ENCODE data around the gene GOLGA1. TPM values are rescaled to one million over a fixed set of nuclear protein-coding genes. Genes with fewer than 3 reads are reported as not detected.
A peak's percentile ranks its signal among the peaks of the same experiment; 100 is the strongest.

GOLGA1 gene
- polyA plus RNA-seq, 1 donor (not counting 4 experiments of a cell fraction or from before 2014, with no cell fraction given), result 7.4 TPM

DNA sequence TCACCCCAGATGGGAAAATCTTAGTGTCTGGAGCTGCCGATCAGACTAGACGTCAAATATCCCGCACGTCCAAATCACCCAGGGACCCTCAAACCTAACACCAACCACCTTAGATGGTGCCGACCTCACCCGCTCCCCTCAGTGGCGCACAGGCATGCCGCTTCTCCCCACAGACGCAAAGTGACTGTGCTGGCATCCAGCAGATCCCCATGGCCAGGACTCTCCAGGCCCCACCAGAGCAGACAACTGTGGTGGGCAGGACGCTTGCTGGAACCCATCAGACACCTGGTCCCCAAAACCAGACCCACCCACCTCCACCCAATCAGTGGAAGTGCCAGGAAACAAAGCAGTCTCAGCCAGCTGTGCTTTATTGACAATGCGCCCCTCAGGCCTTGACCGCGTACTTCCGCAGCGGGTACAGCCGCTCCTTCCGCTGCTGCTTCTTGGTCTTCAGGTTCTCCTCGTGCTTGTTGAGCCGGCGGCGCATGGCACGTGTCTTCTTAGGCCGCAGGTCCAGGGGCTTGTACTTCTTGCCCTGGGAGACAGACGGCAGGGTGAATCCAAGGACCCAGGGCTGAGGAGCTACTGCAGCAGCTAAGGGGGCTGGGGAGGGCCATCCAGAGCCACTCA lies 83.2 kb downstream of the GOLGA1 start:
- Histone ChIP-seq H3K4me2 (ENCODE audit: control insufficient read depth, extremely low read depth, insufficient read depth, low read depth, low read length) (no peak overlapping the region), H3K4me1 (ENCODE audit: control insufficient read depth, extremely low read depth, insufficient read depth, low read length) (peaks cover 27% of the 10 kb centered on the region), H3K9me1 (ENCODE audit: control insufficient read depth, extremely low read depth, insufficient read depth, low read length) (no peaks in the 10 kb centered on the region), H3K4me3 (ENCODE audit: control insufficient read depth in 2 of 3, extremely low read depth in 1 of 3, insufficient read depth in 2 of 3, low read depth in 1 of 3, low read length in 3 of 3) (no peak overlapping the region), H3K9me3 (ENCODE audit: control insufficient read depth, low read depth, low read length) (no peaks in the 10 kb centered on the region), H3K27ac (ENCODE audit: control insufficient read depth, insufficient read depth, low read length) (no peak overlapping the region), H3K27me3 (ENCODE audit: control insufficient read depth, extremely low read depth, insufficient read depth, low read length) (no peaks in the 10 kb centered on the region), H3K36me3 (ENCODE audit: control insufficient read depth in 2 of 2, extremely low read depth in 1 of 2, insufficient read depth in 2 of 2, low read length in 2 of 2) (peaks cover 34 to 49% of the 10 kb centered on the region in 2 experiments), H3K79me2 (ENCODE audit: control insufficient read depth, insufficient read depth, low read length) (peaks cover 38% of the 10 kb centered on the region), H3K9ac (ENCODE audit: control insufficient read depth, extremely low read depth, insufficient read depth, low read length) (peak overlapping the region; percentile 2), H2AFZ (ENCODE audit: control insufficient read depth, low read length) (no peak overlapping the region), H4K20me1 (ENCODE audit: control insufficient read depth, extremely low read depth, insufficient read depth, low read length) (peaks cover 51% of the 10 kb centered on the region)
- no peak for DNase-seq (ENCODE audit: low read depth, low spot score)
- no peak for FAIRE-seq
- TF ChIP-seq EZH2 (IDR thresholded peaks at IDR 0.05; ENCODE audit: low read length) (no peak), CTCF (optimal IDR thresholded peaks at IDR 0.05 in 1 of 3, IDR thresholded peaks at IDR 0.05 in 1 of 3, conservative IDR thresholded peaks at IDR 0.05 in 1 of 3; ENCODE audit: extremely low read depth in 1 of 3, insufficient read depth in 2 of 3, low read length in 3 of 3) (no peak)
- dilution Hi-C loops (cut with MboI; ENCODE audit: extremely low pct_ligation_motif_present, low sequenced_read_pairs), result no loop called here

GRCh38 chr9:124855944-124856765 lies 84.7 kb downstream of the GOLGA1 start:
- peaks cover 29% of the 10 kb centered on the region for H3K4me1 ChIP-seq (ENCODE audit: control insufficient read depth, extremely low read depth, insufficient read depth, low read length)
- TF ChIP-seq CTCF (optimal IDR thresholded peaks at IDR 0.05 in 1 of 3, IDR thresholded peaks at IDR 0.05 in 1 of 3, conservative IDR thresholded peaks at IDR 0.05 in 1 of 3; ENCODE audit: extremely low read depth in 1 of 3, insufficient read depth in 2 of 3, low read length in 3 of 3), result peak in 2 of 3 experiments; percentile 43 to 49
- no peak for TF ChIP-seq EZH2 (IDR thresholded peaks at IDR 0.05; ENCODE audit: low read length)
- DNase-seq (ENCODE audit: low read depth, low spot score) (no peak), FAIRE-seq (no peak)
- no peak overlapping the region for H3K4me2 ChIP-seq (ENCODE audit: control insufficient read depth, extremely low read depth, insufficient read depth, low read depth, low read length)
- no peaks in the 10 kb centered on the region for H3K9me3 ChIP-seq (ENCODE audit: control insufficient read depth, low read depth, low read length)
- peaks cover 51% of the 10 kb centered on the region for H4K20me1 ChIP-seq (ENCODE audit: control insufficient read depth, extremely low read depth, insufficient read depth, low read length)
- no peak overlapping the region for H3K27ac ChIP-seq (ENCODE audit: control insufficient read depth, insufficient read depth, low read length)
- no peaks in the 10 kb centered on the region for H3K27me3 ChIP-seq (ENCODE audit: control insufficient read depth, extremely low read depth, insufficient read depth, low read length)
- H3K9ac ChIP-seq (ENCODE audit: control insufficient read depth, extremely low read depth, insufficient read depth, low read length), result no peak overlapping the region
- no peak overlapping the region for H2AFZ ChIP-seq (ENCODE audit: control insufficient read depth, low read length)
- no peaks in the 10 kb centered on the region for H3K9me1 ChIP-seq (ENCODE audit: control insufficient read depth, extremely low read depth, insufficient read depth, low read length)
- dilution Hi-C loops (cut with MboI; ENCODE audit: extremely low pct_ligation_motif_present, low sequenced_read_pairs), result no loop called here
- H3K36me3 ChIP-seq (ENCODE audit: control insufficient read depth in 2 of 2, extremely low read depth in 1 of 2, insufficient read depth in 2 of 2, low read length in 2 of 2), result peaks cover 34 to 46% of the 10 kb centered on the region in 2 experiments
- peaks cover 32% of the 10 kb centered on the region for H3K79me2 ChIP-seq (ENCODE audit: control insufficient read depth, insufficient read depth, low read length)
- no peak overlapping the region for H3K4me3 ChIP-seq (ENCODE audit: control insufficient read depth in 2 of 3, extremely low read depth in 1 of 3, insufficient read depth in 2 of 3, low read depth in 1 of 3, low read length in 3 of 3)
